NCI-H1092 treated with DMSO at 0.1 percent for 48 hours (cell line): ENCODE measurements around the gene CCNH.

Experiments
- DNase-seq: peaks from one replicate; lab custom pipeline; 2025; lab: John Stamatoyannopoulos, UW

Gene CCNH

GRCh38 chr5:87403409-87403808, 9.3 kb downstream of the CCNH start:
- no peak for DNase-seq

GRCh38 chr5:87401626-87402025, 11.1 kb downstream of the CCNH start:
- DNase-seq = no peak

GRCh38 chr5:87400305-87400899, 12.3 kb downstream of the CCNH start:
- DNase-seq = peak; percentile 8

- DNase-seq = no peak
Measured at GRCh38 chr5:87399720-87400119, 13.0 kb downstream of the CCNH start.

- no peak for DNase-seq
Measured at GRCh38 chr5:87398981-87399614, 13.6 kb downstream of the CCNH start.

- DNase-seq = no peak
Measured at GRCh38 chr5:87394411-87395165, 18.1 kb downstream of the CCNH start.

GRCh38 chr5:87393331-87393730, 19.4 kb downstream of the CCNH start:
- DNase-seq = no peak

- DNase-seq = no peak
Measured at GRCh38 chr5:87392801-87393200, 19.9 kb downstream of the CCNH start.

- no peak for DNase-seq
Measured at GRCh38 chr5:87392170-87392569, 20.6 kb downstream of the CCNH start.

- no peak for DNase-seq
Measured at GRCh38 chr5:87390576-87391199, 22.0 kb downstream of the CCNH start.

GRCh38 chr5:87390075-87390474, 22.7 kb downstream of the CCNH start:
- no peak for DNase-seq

GRCh38 chr5:87389296-87390034, 23.3 kb downstream of the CCNH start:
- DNase-seq = no peak

GRCh38 chr5:87388129-87388528, 24.6 kb downstream of the CCNH start:
- DNase-seq = no peak

GRCh38 chr5:87385802-87386201, 26.9 kb downstream of the CCNH start:
- no peak for DNase-seq

- no peak for DNase-seq
Measured at GRCh38 chr5:87383216-87383615, 29.5 kb downstream of the CCNH start.

GRCh38 chr5:87382224-87382623, 30.5 kb downstream of the CCNH start:
- no peak for DNase-seq

- no peak for DNase-seq
Measured at GRCh38 chr5:87372705-87373104, 40.0 kb downstream of the CCNH start.

- no peak for DNase-seq
Measured at GRCh38 chr5:87369431-87369830, 43.3 kb downstream of the CCNH start.

GRCh38 chr5:87368601-87369000, 44.1 kb downstream of the CCNH start:
- DNase-seq = no peak

- no peak for DNase-seq
Measured at GRCh38 chr5:87367243-87367642, 45.5 kb downstream of the CCNH start.

- no peak for DNase-seq
Measured at GRCh38 chr5:87361536-87362213, 51.1 kb downstream of the CCNH start.

- DNase-seq = no peak
Measured at GRCh38 chr5:87361031-87361445, 51.7 kb downstream of the CCNH start.
